ENCODE measurements around the gene ITGA1.

DNA sequence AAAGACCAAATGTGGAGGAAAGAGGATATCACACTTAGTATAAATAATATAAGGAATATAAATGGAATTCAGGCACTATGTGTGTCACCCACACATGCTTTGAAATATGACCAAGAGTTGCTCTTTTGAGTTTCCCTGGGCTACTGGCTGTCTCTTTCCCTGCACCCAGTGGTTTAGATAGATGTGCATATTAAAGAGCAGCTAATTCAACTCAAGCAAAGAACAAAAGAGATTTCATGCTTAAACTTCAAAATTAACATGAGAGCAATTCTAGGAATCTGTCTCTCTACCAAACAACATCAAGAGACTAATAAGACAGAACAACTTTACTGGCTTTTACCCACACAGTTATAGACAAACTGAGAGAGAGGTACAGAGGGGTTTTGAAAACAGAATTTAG lies 38.0 kb upstream of the ITGA1 start:
- TF ChIP-seq POLR2A (IDR thresholded peaks at IDR 0.05), result no peak
- TF ChIP-seq, protein P1, sequence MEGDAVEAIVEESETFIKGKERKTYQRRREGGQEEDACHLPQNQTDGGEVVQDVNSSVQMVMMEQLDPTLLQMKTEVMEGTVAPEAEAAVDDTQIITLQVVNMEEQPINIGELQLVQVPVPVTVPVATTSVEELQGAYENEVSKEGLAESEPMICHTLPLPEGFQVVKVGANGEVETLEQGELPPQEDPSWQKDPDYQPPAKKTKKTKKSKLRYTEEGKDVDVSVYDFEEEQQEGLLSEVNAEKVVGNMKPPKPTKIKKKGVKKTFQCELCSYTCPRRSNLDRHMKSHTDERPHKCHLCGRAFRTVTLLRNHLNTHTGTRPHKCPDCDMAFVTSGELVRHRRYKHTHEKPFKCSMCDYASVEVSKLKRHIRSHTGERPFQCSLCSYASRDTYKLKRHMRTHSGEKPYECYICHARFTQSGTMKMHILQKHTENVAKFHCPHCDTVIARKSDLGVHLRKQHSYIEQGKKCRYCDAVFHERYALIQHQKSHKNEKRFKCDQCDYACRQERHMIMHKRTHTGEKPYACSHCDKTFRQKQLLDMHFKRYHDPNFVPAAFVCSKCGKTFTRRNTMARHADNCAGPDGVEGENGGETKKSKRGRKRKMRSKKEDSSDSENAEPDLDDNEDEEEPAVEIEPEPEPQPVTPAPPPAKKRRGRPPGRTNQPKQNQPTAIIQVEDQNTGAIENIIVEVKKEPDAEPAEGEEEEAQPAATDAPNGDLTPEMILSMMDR (IDR thresholded peaks at IDR 0.05 in 4 of 5, conservative IDR thresholded peaks at IDR 0.05 in 1 of 5), result no peak
